UCSD-AML1 (cell line): ENCODE results near the gene CLDN20.
"Not testable (repeated sequence)": the region's sequence is repeated elsewhere in the genome, so short reads cannot be mapped to it uniquely, and the experiment has no call there.

Experiments
- DNase-seq: peaks from one replicate; lab custom pipeline; 2025; ENCODE audit not compliant: unreplicated experiment; lab: John Stamatoyannopoulos, UW

CLDN20 gene, protein sequence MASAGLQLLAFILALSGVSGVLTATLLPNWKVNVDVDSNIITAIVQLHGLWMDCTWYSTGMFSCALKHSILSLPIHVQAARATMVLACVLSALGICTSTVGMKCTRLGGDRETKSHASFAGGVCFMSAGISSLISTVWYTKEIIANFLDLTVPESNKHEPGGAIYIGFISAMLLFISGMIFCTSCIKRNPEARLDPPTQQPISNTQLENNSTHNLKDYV

DNA sequence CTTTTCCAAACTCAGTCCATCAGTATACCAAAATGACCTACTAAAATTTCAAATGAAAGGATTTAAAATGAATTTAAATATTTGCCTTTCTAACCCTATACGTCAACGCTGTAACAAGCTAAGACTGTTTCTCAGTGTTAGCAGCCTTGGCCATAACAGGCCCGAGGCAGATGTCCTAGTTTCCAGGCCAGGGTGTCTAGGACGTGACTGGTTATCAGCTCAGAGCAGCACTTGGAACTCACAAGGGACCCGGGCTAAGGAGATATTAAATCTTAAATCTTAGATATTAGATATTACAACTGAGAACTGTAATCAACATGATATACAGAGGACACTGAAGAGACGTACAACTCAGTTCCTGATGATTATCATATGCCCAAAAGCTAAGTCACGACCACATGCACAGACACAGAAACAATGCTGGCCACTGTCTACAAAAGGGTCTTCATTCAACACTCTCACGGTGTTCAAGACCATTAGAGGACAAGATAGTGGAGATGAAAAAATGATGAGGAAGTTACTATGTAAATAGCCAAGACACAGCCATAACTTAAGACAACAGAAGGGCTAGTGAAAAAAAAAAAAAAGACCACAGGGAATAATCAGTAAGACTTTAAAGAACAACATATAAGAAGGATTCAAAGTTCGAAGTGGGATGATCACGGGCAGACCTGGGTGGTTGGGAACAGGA is at the start of gene CLDN20:
Gene CLDN20 (plus strand): TSS at position 641 of the 691 bp plus-strand sequence. CDS start 11,707 bp downstream, outside the sequence.
- no peak for DNase-seq

DNA sequence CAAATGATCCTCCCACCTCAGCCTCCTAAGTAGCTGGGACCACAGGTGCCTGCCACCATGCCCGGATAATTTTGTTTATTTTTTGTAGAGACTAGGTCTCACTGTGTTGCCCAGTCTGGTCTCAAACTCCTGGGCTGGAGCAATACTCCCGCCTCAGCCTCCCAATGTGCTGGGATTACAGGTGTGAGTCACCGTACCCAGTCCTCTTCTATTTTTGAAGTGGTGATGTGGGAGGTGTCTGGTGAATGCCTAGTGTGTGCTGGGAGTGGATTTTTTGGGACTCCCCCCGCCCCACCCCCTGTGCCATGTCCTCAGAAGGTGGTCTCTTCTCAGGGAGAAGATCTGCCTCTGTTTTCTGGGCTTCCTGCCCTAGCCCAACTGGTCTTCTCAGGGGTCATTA is 47.9 kb upstream of the CLDN20 start:
- no peak for DNase-seq

GRCh38 chr6:155216312-155217046 is 47.3 kb upstream of the CLDN20 start:
- no peak for DNase-seq

DNA sequence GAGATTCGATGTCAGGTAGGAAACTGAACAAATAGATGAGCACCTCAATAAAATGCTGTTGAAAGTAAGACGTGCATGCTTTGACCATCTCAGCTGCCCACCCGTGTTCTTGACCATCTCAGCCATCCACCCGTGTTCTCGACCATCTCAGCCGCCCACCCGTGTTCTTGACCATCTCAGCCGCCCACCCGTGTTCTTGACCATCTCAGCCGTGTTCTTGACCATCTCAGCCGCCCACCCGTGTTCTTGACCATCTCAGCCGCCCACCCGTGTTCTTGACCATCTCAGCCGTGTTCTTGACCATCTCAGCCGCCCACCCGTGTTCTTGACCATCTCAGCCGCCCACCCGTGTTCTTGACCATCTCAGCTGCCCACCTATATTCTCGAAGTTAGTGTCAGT is 45.1 kb upstream of the CLDN20 start:
- DNase-seq, result not testable (repeated sequence)

DNA sequence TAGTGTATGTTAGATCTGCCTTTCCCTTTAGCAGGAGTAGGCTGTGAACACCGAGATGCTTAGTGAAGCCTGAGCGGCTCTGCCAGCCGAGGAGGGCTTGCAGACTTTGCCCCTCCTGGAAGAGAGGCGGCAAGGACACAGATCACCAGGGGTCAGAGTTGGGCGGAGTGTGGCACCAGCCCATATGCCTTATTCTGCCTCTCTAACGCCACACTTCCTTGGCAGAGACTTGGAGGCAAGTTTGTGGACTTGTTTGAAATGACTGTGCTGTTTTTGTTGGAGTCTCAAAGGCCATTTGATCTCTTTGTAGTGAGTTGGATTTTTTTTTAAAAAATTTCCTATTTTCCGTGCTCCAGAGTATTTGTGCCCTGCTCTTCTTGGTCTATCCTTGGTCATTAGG is 44.5 kb upstream of the CLDN20 start:
- DNase-seq, result no peak

DNA sequence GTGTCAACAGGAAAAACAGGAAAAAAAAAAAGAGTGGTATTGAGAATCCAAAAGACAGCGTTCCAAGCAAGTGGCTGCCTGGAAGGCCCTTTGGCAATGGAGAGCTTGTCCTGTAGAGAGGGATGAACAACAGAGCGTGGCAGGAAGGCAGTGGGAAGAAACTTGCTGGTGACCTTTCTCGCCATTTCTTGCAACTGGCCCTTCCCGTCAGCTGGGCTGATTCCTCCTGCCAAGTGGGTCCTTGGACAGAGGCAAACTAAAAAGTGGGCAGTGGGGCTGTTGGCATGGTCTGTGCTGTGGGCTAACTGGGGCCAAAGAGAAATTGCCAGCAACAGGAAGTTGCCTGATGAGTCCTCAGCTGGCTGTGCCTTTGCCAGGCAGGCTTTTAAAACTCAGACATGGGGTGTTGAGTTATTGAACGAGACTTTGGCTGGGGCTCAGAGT is 43.9 kb upstream of the CLDN20 start:
- DNase-seq, result no peak

GRCh38 chr6:155221086-155221485 is 42.7 kb upstream of the CLDN20 start:
- no peak for DNase-seq

DNA sequence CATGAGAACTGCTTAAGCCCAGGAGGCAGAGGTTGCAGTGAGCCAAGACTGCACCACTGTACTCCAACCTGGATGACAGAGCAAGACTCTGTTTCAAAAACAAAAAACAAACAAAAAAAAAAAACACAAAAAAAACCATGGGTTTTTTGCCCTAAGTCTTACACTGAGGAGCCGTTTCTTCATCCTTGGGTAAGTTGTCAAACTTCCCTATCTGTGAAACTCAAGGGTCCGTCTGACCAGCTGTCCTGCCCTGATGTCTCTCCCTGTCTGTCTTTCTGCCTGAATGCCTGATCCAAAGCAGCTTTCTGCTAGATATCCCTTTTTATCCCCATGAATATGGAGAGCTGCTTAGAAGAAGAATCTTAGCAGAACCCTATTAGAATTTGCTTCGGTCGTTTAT is 41.3 kb upstream of the CLDN20 start:
- no peak for DNase-seq

- no peak for DNase-seq
Measured at GRCh38 chr6:155223646-155224451, 40.0 kb upstream of the CLDN20 start.

DNA sequence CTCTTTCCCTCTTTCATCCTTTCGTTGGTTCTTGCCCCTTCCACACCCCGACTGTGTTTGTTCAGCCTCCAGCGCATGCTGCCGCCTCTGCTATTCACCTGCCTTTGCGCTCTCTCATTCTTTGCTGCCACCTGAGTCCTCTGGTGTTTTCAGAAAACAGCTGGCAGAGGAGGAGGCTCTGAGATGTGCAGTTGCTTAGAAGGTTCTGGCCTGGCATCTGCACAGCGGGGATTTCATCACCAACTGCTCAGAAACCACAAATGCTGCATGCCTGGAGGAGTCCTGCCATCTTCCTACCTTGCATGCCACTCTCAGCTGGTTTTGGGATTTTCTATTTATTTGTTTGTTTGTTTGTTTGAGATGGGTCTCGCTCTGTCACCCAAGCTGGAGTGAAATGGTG is 39.2 kb upstream of the CLDN20 start:
- DNase-seq, result no peak

GRCh38 chr6:155227046-155227445 is 36.8 kb upstream of the CLDN20 start:
- DNase-seq, result no peak

- no peak for DNase-seq
Measured at GRCh38 chr6:155228546-155229166, 35.2 kb upstream of the CLDN20 start.

DNA sequence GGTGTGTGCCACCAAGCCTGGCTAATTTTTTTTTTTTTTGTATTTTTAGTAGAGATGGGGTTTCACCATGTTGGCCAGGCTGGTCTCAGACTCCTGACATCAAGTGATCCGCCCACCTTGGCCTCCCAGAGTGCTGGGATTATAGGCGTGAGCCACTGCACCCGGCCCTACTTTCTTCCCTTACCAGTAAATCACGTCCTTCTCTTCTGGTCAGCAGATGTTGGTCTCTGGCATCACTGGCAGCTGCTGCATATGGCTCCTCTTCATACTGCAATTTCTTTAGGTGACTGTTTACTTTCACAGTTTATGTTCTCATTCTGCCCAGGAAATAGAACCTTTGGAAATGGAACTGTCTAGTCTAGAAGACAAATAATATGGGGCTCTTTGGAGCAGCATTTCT is 32.8 kb upstream of the CLDN20 start:
- DNase-seq, result not testable (repeated sequence)

GRCh38 chr6:155232848-155233247 is 31.0 kb upstream of the CLDN20 start:
- DNase-seq, result no peak

DNA sequence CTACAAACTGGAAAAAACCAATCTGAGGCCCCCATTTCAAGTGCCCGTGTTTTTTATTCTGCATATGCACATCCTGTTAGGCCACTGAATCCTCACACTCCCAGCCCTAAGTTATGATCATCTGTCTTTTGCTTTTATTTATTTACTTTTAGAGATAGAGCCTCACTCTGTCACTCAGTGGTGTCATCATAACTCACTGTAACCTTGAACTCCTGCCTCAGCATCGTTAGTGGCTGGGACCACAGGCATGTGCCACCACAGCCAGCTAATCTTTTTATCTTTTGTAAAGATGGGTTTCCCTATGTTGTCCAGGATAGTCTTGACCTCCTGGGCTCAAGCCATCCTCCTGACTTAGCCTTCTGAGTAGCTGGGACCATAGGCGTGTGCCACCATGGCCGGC is 29.6 kb upstream of the CLDN20 start:
- DNase-seq, result no peak

- no peak for DNase-seq
Measured at GRCh38 chr6:155234687-155235086, 29.1 kb upstream of the CLDN20 start.

DNA sequence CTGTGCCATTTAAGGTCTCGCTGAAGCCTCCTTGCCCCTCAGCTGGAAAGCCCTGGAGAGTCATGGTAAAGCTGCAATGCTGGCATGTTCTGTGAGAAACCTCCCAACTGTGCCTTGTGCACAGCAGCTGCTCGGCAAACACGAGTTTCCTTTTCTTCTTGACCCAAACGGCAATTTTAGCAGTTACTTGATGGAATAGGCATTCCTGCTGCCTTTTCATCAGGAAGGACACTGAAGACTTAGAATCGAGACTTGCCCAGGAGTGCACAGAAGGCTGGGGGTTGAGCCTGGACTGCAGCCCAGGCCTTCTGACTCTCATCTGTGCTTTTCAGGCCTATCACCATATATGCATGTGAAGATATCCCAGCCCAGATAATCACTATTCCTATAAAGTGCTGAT is 28.7 kb upstream of the CLDN20 start:
- no peak for DNase-seq

- no peak for DNase-seq
Measured at GRCh38 chr6:155237613-155238012, 26.2 kb upstream of the CLDN20 start.

DNA sequence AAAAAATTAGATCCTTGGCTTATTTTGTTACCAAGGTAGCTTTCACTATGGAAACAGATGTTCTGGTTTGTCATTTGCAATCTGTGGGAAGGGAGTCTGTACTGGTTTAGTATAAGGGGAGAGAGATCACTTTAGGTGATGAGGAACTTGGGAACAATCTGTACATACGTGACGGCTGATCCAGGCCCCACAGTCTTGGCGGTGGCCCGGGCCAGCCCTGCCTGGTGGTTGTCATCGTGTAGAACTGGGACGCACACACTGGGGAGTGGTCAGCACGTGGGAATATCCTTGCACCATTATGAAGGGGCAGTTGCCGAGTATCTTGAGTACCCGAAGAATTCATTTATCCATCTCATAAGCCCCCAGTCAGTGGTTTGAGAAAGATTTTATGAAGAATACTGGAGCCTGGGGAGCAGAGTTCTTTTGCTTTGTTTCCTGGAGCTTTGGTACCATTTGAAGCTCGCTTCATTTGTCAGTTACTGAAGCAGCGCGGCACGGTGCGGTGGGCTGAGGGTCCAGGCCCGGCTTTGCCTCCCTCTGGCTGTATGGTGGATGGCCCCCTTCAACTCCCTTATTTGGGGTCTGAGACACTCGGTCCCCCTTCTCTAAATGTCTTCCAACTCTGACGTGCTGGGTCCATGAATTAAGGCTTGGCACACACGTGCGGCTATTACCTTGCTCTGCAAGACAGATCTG is 22.8 kb upstream of the CLDN20 start:
- DNase-seq, result no peak

DNA sequence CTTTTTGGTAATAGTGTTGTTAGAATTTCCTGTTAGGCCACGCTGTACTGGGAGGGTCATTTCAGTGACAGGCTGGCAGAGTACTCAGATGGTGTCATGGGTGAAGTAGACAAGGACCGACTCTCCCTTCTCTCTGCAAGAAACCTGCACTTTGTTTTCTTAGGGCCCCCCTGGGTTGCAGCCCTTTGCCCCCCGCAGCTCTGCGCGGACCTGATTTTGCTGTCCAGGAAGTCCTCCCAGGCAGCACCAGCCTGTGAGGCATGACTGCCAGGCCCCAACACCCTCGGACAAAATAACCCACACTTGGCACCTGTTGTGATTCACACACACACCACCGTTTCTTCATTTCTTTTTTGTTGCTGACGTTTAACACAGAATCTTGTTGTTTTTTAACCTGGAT is 21.8 kb upstream of the CLDN20 start:
- DNase-seq, result no peak
